Testis (tissue), 2 donors: ENCODE data around the gene NRXN3.

Source experiments
- POLR2A ChIP-seq: fragments of 450-650 bp; IDR thresholded peaks from one replicate; pipeline ENCODE4 v1.6.1; 2017; ENCODE audit warnings: antibody characterized with exemption, mild to moderate bottlenecking, moderate library complexity
- TF ChIP-seq, protein P1 (sequence below), 3 experiments: fragments of 450-650 bp in 2 of 3; fragments of 200-600 bp in 1 of 3; sonication (generic) in 1 of 3; IDR thresholded peaks; one replicate each; pipeline ENCODE4 v1.5.1; 2016 to 2019; ENCODE audit warnings: antibody characterized with exemption in 3 of 3, mild to moderate bottlenecking in 2 of 3, moderate library complexity in 1 of 3

DNA sequence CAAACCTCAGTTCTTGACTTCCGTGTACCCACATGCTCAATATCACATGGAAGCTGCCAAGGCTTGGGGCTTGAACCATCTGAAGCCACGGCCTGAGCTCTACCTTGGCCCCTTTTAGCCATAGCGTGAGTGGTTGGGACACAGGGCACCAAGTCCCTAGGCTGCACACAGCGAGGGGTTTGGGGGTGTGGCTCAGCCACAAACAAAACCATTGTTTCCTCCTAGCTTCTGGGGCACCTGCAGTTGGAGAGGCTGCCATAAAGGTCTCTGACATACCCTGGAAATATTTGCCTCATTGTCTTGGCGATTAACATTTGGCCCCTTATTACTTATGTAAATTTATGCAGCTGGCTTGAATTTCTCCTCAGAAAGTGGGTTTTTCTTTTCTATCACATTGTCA is 628.6 kb downstream of the NRXN3 start:
- TF ChIP-seq, protein P1, sequence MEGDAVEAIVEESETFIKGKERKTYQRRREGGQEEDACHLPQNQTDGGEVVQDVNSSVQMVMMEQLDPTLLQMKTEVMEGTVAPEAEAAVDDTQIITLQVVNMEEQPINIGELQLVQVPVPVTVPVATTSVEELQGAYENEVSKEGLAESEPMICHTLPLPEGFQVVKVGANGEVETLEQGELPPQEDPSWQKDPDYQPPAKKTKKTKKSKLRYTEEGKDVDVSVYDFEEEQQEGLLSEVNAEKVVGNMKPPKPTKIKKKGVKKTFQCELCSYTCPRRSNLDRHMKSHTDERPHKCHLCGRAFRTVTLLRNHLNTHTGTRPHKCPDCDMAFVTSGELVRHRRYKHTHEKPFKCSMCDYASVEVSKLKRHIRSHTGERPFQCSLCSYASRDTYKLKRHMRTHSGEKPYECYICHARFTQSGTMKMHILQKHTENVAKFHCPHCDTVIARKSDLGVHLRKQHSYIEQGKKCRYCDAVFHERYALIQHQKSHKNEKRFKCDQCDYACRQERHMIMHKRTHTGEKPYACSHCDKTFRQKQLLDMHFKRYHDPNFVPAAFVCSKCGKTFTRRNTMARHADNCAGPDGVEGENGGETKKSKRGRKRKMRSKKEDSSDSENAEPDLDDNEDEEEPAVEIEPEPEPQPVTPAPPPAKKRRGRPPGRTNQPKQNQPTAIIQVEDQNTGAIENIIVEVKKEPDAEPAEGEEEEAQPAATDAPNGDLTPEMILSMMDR (IDR thresholded peaks at IDR 0.05), result no peak
- no peak for TF ChIP-seq POLR2A
